CD1c-positive myeloid dendritic cell (primary cell): ENCODE measurements around the gene TCF7L2.

ENCODE experiments used
- DNase-seq: peaks from one replicate; pipeline ENCODE4 v3.0.0-alpha.2; 2016; ENCODE audit errors: extremely low spot score

Gene TCF7L2

GRCh38 chr10:112949875-112950507, at the start of gene TCF7L2:
Gene TCF7L2, plus strand, starts transcription at chr10:112950247. Its CDS starts 510 bp downstream, at chr10:112950757.
- DNase-seq = peak; percentile 88

DNA sequence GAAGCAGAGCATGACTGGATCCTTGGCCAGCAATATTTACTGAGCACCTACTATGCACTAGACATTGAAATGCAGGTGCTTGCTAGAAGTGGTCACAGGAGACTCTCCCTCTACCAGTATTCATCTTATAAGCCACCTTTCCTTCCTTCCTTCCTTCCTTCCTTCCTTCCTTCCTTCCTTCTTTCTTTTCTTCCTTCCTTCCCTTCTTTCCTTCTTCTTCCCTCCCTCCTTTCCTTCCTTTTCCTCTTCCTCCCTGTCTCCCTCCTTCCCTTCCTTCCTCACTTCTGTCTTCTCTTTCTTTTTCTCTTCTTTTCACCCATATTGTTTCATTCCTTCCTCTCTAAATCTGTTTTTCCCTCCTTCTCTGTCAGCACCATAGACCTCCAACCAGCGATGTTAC, 47.3 kb upstream of the TCF7L2 start:
- no peak for DNase-seq

GRCh38 chr10:112904000-112904399, 46.0 kb upstream of the TCF7L2 start:
- DNase-seq = no peak

DNA sequence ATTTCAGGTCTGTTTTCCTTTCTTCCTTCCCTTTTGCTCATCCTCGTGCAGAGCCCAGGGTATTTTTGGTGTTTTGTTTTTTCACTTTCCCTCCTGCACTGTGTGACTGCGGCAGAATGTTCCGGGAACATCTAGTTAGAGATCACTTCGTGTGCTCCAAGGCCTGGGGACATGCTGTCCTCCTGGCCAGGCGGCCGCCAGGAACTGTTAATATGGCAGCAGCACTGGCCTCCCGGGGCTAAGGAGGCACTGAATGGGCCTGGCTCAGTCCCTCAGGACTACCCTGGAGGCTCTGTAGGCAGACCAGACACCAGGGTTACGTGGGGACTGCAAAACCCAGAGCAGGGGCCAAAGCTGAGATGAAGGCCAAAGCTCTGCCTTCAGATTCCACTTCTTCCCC, 43.1 kb upstream of the TCF7L2 start:
- DNase-seq = no peak

- no peak for DNase-seq
Observed at GRCh38 chr10:112907893-112908292, 42.2 kb upstream of the TCF7L2 start.

- DNase-seq = no peak
Observed at GRCh38 chr10:112911206-112911605, 38.8 kb upstream of the TCF7L2 start.

DNA sequence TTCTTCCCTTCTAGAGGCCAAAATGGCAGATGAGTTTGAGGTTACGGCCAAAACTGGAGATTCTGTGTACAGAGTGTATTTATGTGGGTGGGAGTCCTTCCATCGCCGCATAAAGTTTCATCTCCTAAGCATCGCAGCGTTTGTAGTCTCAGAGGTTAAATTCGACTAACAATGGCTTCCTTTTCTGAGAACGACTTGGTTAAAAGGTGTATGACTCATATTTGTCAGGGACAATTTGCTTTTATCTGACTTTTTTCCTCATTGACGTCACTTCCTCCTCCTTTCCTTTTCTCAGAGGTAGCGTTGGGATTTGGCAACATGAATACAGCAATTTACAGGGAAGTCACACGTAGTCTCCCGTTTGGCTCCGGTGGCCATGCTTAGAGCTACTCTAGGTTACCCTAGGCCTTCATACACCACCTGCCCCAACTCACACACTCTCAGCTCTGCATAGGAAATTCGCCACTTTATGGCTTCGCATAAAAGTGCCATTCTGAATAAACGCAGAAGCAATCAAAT, 37.6 kb upstream of the TCF7L2 start:
- DNase-seq = peak; percentile 36

- DNase-seq = no peak
Observed at GRCh38 chr10:112913255-112913654, 36.8 kb upstream of the TCF7L2 start.

- peak; percentile 5 for DNase-seq
Observed at GRCh38 chr10:112913661-112914287, 36.3 kb upstream of the TCF7L2 start.

GRCh38 chr10:112914288-112914952, 35.6 kb upstream of the TCF7L2 start:
- no peak for DNase-seq

DNA sequence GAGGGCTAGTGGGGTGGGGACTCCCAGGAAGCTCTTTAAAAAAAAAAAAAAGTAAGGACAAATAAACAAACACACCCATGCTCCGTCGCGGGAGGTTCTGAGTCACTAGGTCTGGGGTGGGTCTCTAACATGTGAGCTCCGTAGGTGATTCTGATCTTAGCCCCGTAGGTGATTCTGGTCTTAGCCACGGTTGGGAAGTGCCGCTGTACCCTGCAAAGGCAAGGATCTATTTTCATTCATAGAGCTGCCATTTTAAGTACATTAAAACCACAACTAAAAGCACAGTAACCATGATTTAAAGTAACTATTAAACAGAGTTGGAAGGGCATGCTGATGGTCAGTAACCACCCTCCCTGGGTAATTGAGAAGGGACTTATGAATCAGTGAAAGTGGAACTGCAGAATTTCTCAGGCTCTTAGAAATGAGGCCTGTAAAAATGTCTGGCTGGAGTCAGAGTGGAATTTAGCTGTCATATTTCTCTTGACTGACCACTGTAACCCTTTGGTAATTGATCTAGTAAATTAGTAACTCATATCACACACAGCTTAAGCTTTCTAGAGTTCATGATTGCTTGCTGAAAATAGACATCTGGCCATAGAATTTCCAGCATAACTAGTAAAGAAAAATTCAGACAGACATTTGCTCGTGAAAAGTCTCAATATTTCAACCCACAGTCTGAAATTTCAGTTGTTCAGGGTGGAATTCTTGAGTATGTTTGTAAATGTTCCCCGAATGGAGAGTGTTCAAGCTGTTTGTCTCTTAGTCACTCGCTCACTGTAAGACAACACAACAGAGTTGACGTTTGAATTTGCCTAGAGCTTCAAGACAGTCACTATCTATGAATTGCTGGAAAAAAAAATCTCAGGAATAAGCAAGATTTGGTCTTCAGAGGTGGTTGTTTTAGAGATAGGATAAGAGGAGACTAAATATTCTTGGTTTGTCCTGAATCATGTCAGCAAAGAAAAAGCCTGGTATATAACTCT, 34.2 kb upstream of the TCF7L2 start:
- DNase-seq = no peak

- DNase-seq = no peak
Observed at GRCh38 chr10:112917681-112918080, 32.4 kb upstream of the TCF7L2 start.

DNA sequence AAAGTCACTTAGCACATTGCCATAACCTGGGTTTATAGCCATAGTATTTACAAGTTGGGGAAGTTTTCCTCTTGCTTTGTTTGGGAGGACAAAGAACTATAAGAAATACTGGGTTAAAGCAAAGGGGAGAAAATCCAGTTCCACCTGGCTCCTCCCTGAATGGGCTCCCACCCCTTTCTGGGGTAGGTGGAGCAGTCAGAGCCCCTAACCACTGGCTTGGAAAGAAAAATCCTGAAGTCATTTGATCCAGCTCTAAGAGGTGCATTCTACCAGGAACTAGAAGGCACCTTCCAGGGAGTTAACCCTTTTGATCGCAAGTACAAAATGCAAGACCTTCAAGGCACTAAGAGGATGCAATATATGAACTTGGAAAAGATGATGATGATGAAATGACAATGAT, 31.3 kb upstream of the TCF7L2 start:
- DNase-seq = no peak

DNA sequence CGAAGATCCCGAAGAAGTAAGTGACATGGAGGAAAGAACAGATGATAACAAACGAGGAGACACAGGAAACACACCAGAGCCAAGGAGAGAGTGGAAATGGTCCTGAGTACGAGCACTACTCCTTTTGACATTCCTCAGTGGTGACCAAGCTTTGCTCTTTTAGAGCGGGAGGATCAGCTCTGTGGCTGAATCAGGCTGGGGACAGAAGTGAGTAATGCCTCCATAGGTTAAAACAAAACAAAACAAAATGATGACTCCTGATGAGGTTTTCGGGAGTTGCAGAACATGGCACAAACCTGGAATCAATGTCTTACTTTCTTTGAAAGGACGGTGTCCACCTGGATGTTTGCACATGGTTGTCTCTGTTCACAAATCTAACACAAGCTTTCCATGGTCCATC, 30.3 kb upstream of the TCF7L2 start:
- no peak for DNase-seq

GRCh38 chr10:112926906-112927688, 22.9 kb upstream of the TCF7L2 start:
- no peak for DNase-seq

- no peak for DNase-seq
Observed at GRCh38 chr10:112927980-112928379, 22.1 kb upstream of the TCF7L2 start.

DNA sequence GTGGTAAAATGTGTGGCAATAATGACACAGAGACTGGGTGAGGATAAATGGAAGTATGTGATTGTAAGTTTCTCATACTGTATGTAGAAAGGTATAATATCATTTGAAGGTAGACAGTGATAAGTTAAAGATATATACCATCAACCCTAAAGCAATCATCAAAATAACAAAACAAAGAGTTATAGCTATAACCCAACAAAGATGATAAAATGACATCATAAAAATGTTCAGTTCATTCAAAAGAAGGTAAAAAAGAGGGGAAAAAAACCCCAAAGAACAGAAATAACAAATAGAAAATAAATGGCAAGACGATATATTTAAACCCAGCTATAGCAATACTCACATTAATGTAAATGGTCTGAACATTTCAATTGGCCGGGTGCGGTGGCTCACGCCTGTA, 17.4 kb upstream of the TCF7L2 start:
- no peak for DNase-seq

DNA sequence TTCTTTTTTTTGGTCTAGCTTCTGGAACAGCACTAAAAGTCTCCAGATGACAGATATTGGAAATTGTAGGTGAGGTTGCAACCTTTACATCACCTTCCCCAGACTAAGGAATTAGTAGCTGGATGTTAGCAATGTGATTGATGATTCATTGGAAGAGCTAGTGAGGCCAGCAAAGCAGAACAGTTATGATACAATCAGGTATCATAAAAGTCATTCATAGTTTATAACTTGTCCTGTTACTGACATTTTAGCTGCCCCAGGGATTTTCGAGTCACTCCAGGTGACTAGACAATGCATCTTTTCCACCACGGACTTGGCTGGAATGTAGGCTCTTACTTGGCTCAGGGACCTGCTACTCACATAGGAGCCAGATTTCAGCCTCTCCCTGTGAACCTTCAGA, 15.9 kb upstream of the TCF7L2 start:
- no peak for DNase-seq

DNA sequence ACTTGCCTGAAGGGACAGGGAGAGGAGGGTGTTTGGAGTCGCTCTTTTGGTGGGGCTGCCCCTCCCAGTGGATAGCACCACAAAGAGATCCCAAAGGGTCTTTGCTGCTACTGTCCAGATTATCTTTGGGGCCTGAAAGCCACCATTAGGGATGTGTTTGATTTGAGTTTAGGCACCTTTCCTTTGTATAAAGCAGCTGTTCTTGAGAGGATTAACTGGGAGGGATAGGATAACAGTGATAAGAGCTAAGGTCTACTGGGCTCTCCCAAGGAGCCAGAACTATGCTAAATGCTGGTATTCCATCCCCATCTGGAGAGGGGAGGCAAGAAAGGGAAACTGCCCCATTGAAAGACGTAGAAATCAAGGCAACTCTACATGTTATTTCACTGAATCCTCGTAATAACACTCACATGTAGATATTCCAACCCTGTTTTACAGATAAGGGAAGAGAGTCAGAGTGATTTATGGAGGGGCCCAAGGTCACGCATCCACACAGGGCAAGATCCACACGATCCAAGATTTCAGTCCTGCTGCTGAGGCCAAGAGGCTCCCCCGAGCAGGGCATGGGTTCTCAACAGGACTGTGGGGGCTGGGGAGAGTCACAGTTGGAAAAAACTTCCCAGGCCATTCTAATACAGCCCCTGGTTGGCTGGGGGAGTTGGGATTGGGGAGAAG, 11.1 kb upstream of the TCF7L2 start:
- DNase-seq = no peak

GRCh38 chr10:112945811-112946210, 4.2 kb upstream of the TCF7L2 start:
- peak; percentile 90 for DNase-seq
